ENCODE data around the gene GINS1. TPM values are rescaled to one million over a fixed set of nuclear protein-coding genes. Genes with fewer than 3 reads are reported as not detected.

GINS1 gene
- total RNA-seq, 1 experiment from 2014 or later, result 74.3 TPM

- Histone ChIP-seq H2AFZ (ENCODE audit: low read length) (no peak overlapping the region), H3K4me2 (ENCODE audit: insufficient read depth, insufficient read length, low read length) (no peak overlapping the region), H3K79me1 (ENCODE audit: insufficient read depth, low read depth, low read length, poor library complexity, severe bottlenecking) (no peaks in the 10 kb centered on the region), H4K91ac (ENCODE audit: insufficient read length, low read depth, low read length) (no peak overlapping the region), H2BK12ac (ENCODE audit: insufficient read length, low read depth, low read length) (no peak overlapping the region), H3K79me2 (ENCODE audit: insufficient read depth, low read length) (no peaks in the 10 kb centered on the region), H2BK20ac (ENCODE audit: low read depth, low read length, poor library complexity, severe bottlenecking) (no peak overlapping the region), H3K4ac (ENCODE audit: low read depth, low read length) (no peak overlapping the region), H2AK5ac (ENCODE audit: insufficient read length, low read length) (no peak overlapping the region), H3K9me3 (ENCODE audit: control insufficient read depth, low read depth, low read length) (no peaks in the 10 kb centered on the region), H4K5ac (ENCODE audit: insufficient read length, low read depth, low read length) (no peak overlapping the region), H2BK120ac (ENCODE audit: low read depth, low read length, poor library complexity, severe bottlenecking) (no peak overlapping the region), H3K14ac (ENCODE audit: insufficient read depth, low read length) (no peak overlapping the region), H3K23me2 (ENCODE audit: insufficient read length, low read depth, low read length, poor library complexity, severe bottlenecking) (no peaks in the 10 kb centered on the region), H3K18ac (ENCODE audit: insufficient read length, low read depth, low read length) (no peak overlapping the region), H3K23ac (ENCODE audit: insufficient read length, low read depth, low read length) (no peak overlapping the region), H4K8ac (replicated peaks; ENCODE audit: insufficient read length, low read depth, low read length) (no peak overlapping the region), H4K20me1 (ENCODE audit: control insufficient read depth, insufficient read depth, insufficient read length) (no peaks in the 10 kb centered on the region), H3K4me1 (ENCODE audit: insufficient read depth, low read length) (no peaks in the 10 kb centered on the region), H2BK15ac (ENCODE audit: low read depth, low read length) (no peak overlapping the region), H3K27ac (ENCODE audit: insufficient read length, low read depth, low read length) (no peak overlapping the region), H3K27me3 (ENCODE audit: insufficient read depth, low read length) (no peaks in the 10 kb centered on the region), H3K9ac (ENCODE audit: extremely low read depth, insufficient read length, low read length) (no peak overlapping the region), H3T11ph (ENCODE audit: low read length) (no peak overlapping the region), H2BK5ac (ENCODE audit: insufficient read length, low read length) (no peak overlapping the region), H3K56ac (ENCODE audit: insufficient read length, low read depth, low read length) (no peak overlapping the region)
- DNase-seq, result no peak
- H3K27ac Mint-ChIP-seq, result 0 out of 7 replicates have a peak overlapping the region, but pooled peaks of 1 of the 3 experiments have one; percentile 9
- no peaks in the 10 kb centered on the region for H3K9me3 Mint-ChIP-seq
- H3K27me3 Mint-ChIP-seq (ENCODE audit: low read depth), result no peaks in the 10 kb centered on the region
- no peak overlapping the region for H3K4me3 Mint-ChIP-seq
- WGBS (ENCODE audit: extremely low coverage, insufficient read length, low lambda C conversion rate), result no CpG with 5 or more reads among the region's 20 CpGs
- H3K4me1 Mint-ChIP-seq, result peaks cover 3 to 11% of the 10 kb centered on the region in 2 experiments; a peak in 3 of 4 replicates
- TF ChIP-seq CTCF (conservative IDR thresholded peaks at IDR 0.05), result no peak
- peaks cover 57 to 79% (median 79%) of the 10 kb centered on the region in 3 experiments for H3K36me3 Mint-ChIP-seq (ENCODE audit: insufficient read depth in 1 of 3, low read depth in 3 of 3)
Measured at GRCh38 chr20:25459111-25459830, 51.8 kb downstream of the GINS1 start.
